ENCODE results near the gene ATL3.

GRCh38 chr11:63608353-63609345, 62.5 kb downstream of the ATL3 start:
- TF ChIP-seq, protein P1, sequence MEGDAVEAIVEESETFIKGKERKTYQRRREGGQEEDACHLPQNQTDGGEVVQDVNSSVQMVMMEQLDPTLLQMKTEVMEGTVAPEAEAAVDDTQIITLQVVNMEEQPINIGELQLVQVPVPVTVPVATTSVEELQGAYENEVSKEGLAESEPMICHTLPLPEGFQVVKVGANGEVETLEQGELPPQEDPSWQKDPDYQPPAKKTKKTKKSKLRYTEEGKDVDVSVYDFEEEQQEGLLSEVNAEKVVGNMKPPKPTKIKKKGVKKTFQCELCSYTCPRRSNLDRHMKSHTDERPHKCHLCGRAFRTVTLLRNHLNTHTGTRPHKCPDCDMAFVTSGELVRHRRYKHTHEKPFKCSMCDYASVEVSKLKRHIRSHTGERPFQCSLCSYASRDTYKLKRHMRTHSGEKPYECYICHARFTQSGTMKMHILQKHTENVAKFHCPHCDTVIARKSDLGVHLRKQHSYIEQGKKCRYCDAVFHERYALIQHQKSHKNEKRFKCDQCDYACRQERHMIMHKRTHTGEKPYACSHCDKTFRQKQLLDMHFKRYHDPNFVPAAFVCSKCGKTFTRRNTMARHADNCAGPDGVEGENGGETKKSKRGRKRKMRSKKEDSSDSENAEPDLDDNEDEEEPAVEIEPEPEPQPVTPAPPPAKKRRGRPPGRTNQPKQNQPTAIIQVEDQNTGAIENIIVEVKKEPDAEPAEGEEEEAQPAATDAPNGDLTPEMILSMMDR (IDR thresholded peaks at IDR 0.05): no peak
- TF ChIP-seq POLR2A (IDR thresholded peaks at IDR 0.05): no peak

All from right lobe of liver (tissue), 4 donors.